BJ (cell line): ENCODE data around the gene KRT76. TPM values are rescaled to one million over a fixed set of nuclear protein-coding genes. Genes with fewer than 3 reads are reported as not detected.

Source experiments
- CTCF ChIA-PET: fragments of 350-600 bp; formaldehyde crosslinking; extraction: SDS; loops from one replicate; lab custom pipeline; 2021; ENCODE audit warnings: antibody characterized with exemption, inconsistent platforms; lab: Yijun Ruan, JAX
- POLR2A ChIA-PET: fragments of 300-600 bp; sonication (Branson Sonifier 250); formaldehyde crosslinking; extraction: SDS; loops from one replicate; lab custom pipeline; 2021; ENCODE audit warnings: antibody characterized with exemption; lab: Charles Lee
- DNase-seq: peaks from one replicate; pipeline ENCODE4 v3.0.0-alpha.2; 2011; ENCODE audit warnings: low read depth
- H3K27me3 ChIP-seq: 2 replicates; pipeline ENCODE4 v1.6.0; 2011; ENCODE audit warnings: low read length; ENCODE audit not compliant: control insufficient read depth, insufficient read depth
- H3K36me3 ChIP-seq: 2 replicates; pipeline ENCODE4 v1.5.1; 2011; ENCODE audit warnings: low read length; ENCODE audit not compliant: control insufficient read depth, insufficient read depth
- H3K4me3 ChIP-seq: 2 replicates; pipeline ENCODE4 v1.5.1; 2011; ENCODE audit warnings: low read depth, mild to moderate bottlenecking, control low read depth, low read length
- polyA plus RNA-seq: library from polyadenylated mRNA; depleted of rRNA; stranded (reverse); fragments of >200 nt; gene quantifications from 2 replicates; pipeline ENCODE4 v1.2.3, GENCODE V29; 2011
- TF ChIP-seq, protein P1 (sequence below): IDR thresholded peaks from 2 replicates; pipeline ENCODE4 v1.5.1; 2011; ENCODE audit warnings: low read depth, mild to moderate bottlenecking, control low read depth, inconsistent platforms, low read length, moderate library complexity; ENCODE audit not compliant: insufficient read depth

Gene KRT76
- polyA plus RNA-seq, 1 experiment = not detected

DNA sequence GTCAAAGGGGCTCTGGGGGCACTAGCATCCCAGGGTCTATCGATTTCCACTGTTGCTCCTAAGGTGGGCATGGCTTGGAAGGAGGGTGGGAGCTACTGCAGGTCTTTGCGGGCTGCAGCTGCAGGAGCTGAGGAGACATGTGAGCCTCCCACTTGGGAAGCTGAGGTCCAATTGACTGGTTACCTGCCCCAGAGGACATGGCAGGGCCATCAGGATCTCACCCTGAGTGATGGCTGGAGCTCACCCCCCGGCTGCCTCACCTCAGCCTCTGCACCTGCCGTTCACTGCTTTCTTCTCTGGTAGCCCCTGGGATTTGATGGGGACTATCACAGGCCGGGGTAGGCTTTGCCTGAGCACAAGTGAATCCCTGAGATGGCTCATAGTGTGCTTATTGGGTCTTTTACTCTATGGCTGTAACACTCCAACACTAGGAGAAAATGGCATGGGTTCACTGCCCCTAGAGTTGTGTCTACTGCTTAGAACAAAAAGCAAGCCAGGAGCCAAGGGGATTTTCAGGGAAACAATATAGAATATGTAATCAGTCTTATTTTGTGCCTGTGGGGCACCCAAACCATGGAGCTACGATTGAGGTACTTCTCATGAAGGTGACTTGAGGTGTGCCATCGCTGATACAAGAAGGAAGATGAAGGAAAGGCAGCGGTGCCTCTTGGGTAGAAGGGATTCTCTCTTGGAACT is 40.0 kb upstream of the KRT76 start:
- DNase-seq = no peak
- Histone ChIP-seq H3K27me3 (peaks cover 16% of the 10 kb centered on the region), H3K4me3 (no peak overlapping the region), H3K36me3 (no peaks in the 10 kb centered on the region)
- CTCF ChIA-PET = no interaction called here
- POLR2A ChIA-PET = no interaction called here
- TF ChIP-seq, protein P1, sequence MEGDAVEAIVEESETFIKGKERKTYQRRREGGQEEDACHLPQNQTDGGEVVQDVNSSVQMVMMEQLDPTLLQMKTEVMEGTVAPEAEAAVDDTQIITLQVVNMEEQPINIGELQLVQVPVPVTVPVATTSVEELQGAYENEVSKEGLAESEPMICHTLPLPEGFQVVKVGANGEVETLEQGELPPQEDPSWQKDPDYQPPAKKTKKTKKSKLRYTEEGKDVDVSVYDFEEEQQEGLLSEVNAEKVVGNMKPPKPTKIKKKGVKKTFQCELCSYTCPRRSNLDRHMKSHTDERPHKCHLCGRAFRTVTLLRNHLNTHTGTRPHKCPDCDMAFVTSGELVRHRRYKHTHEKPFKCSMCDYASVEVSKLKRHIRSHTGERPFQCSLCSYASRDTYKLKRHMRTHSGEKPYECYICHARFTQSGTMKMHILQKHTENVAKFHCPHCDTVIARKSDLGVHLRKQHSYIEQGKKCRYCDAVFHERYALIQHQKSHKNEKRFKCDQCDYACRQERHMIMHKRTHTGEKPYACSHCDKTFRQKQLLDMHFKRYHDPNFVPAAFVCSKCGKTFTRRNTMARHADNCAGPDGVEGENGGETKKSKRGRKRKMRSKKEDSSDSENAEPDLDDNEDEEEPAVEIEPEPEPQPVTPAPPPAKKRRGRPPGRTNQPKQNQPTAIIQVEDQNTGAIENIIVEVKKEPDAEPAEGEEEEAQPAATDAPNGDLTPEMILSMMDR = no peak

DNA sequence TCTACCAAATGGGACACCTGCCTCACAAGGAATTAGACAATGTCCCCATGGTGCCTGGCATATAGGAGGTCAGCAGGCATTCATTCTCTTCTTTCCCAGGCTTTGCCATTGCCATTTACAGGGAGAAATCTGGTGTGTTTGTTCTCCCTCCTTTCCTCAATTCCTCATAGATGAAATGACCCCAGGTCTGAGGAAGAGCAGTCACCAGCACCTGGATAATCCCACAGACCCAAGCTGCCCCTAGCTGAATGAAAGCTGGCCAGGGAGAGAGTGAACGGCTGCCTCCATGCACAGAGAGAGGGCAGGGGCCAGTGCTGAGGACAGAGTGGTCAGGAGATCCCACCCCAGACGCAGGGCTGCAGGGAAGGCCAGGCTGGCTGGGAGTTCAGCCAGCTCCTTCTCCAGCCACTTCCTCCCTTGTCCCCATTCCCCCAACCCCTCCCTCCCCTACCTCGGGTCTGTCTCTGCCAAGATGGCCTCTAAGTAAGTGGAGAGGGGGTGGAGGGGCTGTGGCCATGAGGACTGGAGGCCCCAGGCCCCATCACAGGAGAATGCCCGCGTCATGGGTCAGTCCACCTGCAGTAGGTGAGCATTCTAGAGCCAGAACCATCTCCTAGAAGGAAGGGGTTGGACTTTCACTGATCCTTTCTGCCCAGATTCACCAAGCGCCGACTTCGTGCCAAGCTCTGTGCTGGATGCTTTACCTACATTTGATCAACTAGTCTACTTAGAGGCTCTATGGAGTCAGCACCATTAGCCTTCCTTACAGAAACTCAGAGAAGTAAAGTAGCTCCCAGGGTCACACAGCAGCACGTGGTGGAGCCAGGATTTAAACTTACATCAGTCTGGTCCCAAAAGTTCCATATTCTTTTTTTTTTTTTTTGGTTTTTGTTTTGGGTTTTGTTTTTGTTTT is 38.8 kb upstream of the KRT76 start:
- Histone ChIP-seq H3K27me3 (peaks cover 17% of the 10 kb centered on the region), H3K36me3 (no peaks in the 10 kb centered on the region), H3K4me3 (no peak overlapping the region)
- TF ChIP-seq, protein P1 = no peak
- no peak for DNase-seq
- CTCF ChIA-PET = interaction anchor here (1.3 kb wide), 1 partner anchor 50 kb away, joined by 4 read pairs; no protein-coding TSS in a partner anchor
- POLR2A ChIA-PET = no interaction called here

DNA sequence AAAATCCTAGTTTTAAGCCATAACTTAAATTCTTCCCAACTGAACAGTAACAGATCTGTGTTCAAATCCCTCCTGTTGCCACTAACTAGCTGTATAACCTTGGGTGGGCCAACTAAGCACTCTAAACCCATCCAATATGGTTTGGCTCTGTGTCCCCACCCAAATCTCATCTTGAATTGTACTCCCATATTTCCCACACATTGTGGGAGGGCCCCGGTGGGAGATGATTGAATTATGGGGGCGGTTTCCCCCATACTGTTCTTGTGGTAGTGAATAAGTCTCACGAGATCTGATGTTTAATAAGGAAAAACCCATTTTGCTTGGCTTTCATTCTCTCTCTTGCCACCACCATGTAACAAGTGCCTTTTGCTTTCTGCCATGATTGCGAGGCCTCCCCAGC is 38.0 kb upstream of the KRT76 start:
- Histone ChIP-seq H3K4me3 (no peak overlapping the region), H3K36me3 (no peaks in the 10 kb centered on the region), H3K27me3 (peaks cover 18% of the 10 kb centered on the region)
- TF ChIP-seq, protein P1 = no peak
- ChIA-PET POLR2A (no interaction called here), CTCF (interaction anchor here (1.3 kb wide), 1 partner anchor 51 kb away, joined by 4 read pairs; no protein-coding TSS in a partner anchor)
- DNase-seq = no peak

DNA sequence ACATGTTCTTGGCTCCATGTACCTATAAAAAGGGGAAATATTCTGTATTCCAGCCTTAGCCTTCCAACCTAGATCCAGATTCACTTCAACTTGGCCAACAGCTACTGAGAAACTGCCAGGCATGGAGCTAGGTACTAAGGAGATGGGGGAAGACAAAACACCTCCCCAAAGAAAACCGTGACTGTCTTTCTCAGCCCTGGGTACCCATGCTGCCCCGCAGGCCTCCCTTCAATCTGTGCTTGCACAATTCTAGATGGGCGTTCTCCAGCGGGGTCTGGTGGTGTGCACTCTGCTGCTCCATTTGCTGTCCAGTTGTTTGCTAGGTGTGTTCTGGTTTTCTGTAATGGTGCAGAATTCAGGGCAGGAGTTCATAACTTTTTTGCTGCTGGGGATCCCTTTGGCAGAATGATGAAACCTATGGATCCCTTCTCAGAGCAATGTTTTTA is 37.6 kb upstream of the KRT76 start:
- ChIA-PET CTCF (interaction anchor here (1.3 to 1.5 kb wide), 2 partner anchors 51 to 442 kb away, joined by 4 read pairs; no protein-coding TSS in a partner anchor), POLR2A (interaction anchor here (0.6 kb wide), 1 partner anchor 246 kb away, joined by 3 read pairs; no protein-coding TSS in a partner anchor)
- H3K36me3 ChIP-seq = no peaks in the 10 kb centered on the region
- peaks cover 18% of the 10 kb centered on the region for H3K27me3 ChIP-seq
- no peak overlapping the region for H3K4me3 ChIP-seq
- DNase-seq = no peak
- TF ChIP-seq, protein P1 = no peak
